K562 (cell line): ENCODE data around the gene ZNF500. TPM values are rescaled to one million over a fixed set of nuclear protein-coding genes. Genes with fewer than 3 reads are reported as not detected.

ENCODE experiments used
- ATAC-seq: fragments of 200-7000 bp; cut with Tn5 transposase; 3 replicates; pipeline ENCODE4 v1.9.1; 2020; ENCODE audit warnings: moderate library complexity
- BruUV-seq: library from RNA; stranded (reverse); fragments of 400-500 nt; replicated peaks from 2 replicates; lab custom pipeline; 2021; lab: Mats Ljungman, UMichigan
- CTCF ChIA-PET: fragments of 300-600 bp; formaldehyde crosslinking; extraction: SDS; loops from one replicate; lab custom pipeline; 2021; ENCODE audit warnings: low intra/inter-chr PET ratio; lab: Yijun Ruan, JAX
- POLR2A ChIA-PET: fragments of 300-600, 350-650 bp; sonication (Branson Sonifier 250); formaldehyde crosslinking; extraction: SDS; loops from one replicate; lab custom pipeline; 2021; ENCODE audit warnings: antibody characterized with exemption, inconsistent platforms; lab: Yijun Ruan, JAX
- DNase-seq, 4 experiments: peaks; one replicate each; pipeline versions ENCODE4 v3.0.0 to v3.0.0-alpha.2; 2011 to 2018; ENCODE audit warnings: low spot score in 3 of 4, mixed read lengths in 3 of 4; ENCODE audit errors: extremely low read depth in 1 of 4
- FAIRE-seq: peaks from 2 replicates; lab custom pipeline; 2011; peaks lifted over from hg19 to GRCh38; lab: Jason Lieb, UNC
- H2AFZ ChIP-seq: 2 replicates; pipeline ENCODE4 v1.6.0; 2011; ENCODE audit warnings: low read depth, low read length, control low read depth, inconsistent platforms
- H3K27ac ChIP-seq: fragments of 200-600 bp; 3 replicates; pipeline ENCODE4 v1.8.0; 2011; ENCODE audit warnings: low read depth, mild to moderate bottlenecking, control low read depth, inconsistent platforms, low read length, moderate library complexity, mixed read lengths; ENCODE audit errors: extremely low read depth
- H3K27me3 ChIP-seq, 2 experiments: fragments of 300-600 bp in 1 of 2; 2 replicates in 1 of 2; 3 replicates in 1 of 2; pipeline versions ENCODE4 v1.6.0 to v1.8.0; 2011; ENCODE audit warnings: inconsistent platforms in 2 of 2, low read length in 2 of 2, mild to moderate bottlenecking in 1 of 2, mixed read lengths in 1 of 2, moderate library complexity in 1 of 2; ENCODE audit not compliant: control insufficient read depth in 2 of 2, insufficient read depth in 2 of 2
- H3K36me3 ChIP-seq: fragments of 300-600 bp; 3 replicates; pipeline ENCODE4 v1.8.0; 2011; ENCODE audit warnings: mild to moderate bottlenecking, low read length, inconsistent platforms; ENCODE audit not compliant: control insufficient read depth, insufficient read depth
- H3K4me1 ChIP-seq, 2 experiments: fragments of 200-600 bp in 1 of 2; replicated peaks in 1 of 2; 2 replicates in 1 of 2; 3 replicates in 1 of 2; pipeline versions ENCODE4 v1.5.1 to v1.8.0; 2011; ENCODE audit warnings: inconsistent platforms in 2 of 2, low read length in 2 of 2, mild to moderate bottlenecking in 1 of 2, mixed read lengths in 1 of 2, moderate library complexity in 1 of 2; ENCODE audit not compliant: control insufficient read depth in 2 of 2, insufficient read depth in 2 of 2
- H3K4me2 ChIP-seq: 2 replicates; pipeline ENCODE4 v1.6.1; 2011; ENCODE audit warnings: low read length, control low read depth, inconsistent platforms, mixed read lengths; ENCODE audit not compliant: insufficient read depth
- H3K4me3 ChIP-seq: fragments of 200-600 bp; sonication (generic), shearing (Covaris generic); 2 replicates; pipeline ENCODE4 v1.5.1; 2016; ENCODE audit warnings: control low read depth, inconsistent platforms
- H3K79me2 ChIP-seq: fragments of 200-600 bp; 3 replicates; pipeline ENCODE4 v1.8.0; 2011; ENCODE audit warnings: low read length, inconsistent platforms; ENCODE audit not compliant: control insufficient read depth, insufficient read depth
- H3K9ac ChIP-seq, 2 experiments: 2 replicates each; pipeline versions ENCODE4 v1.6.0 to v1.6.1; 2011; ENCODE audit warnings: low read depth in 2 of 2, low read length in 2 of 2, control low read depth in 1 of 2, inconsistent platforms in 1 of 2, mild to moderate bottlenecking in 1 of 2, mixed read lengths in 1 of 2; ENCODE audit not compliant: insufficient read depth in 1 of 2
- H3K9me1 ChIP-seq: one replicate; pipeline ENCODE4 v1.6.0; 2011; ENCODE audit warnings: inconsistent platforms, mild to moderate bottlenecking, low read length, moderate library complexity; ENCODE audit not compliant: control insufficient read depth, insufficient read depth
- H3K9me3 ChIP-seq: replicated peaks from 2 replicates; pipeline ENCODE4 v1.5.1; 2011; ENCODE audit warnings: low read depth, low read length, inconsistent platforms; ENCODE audit not compliant: control insufficient read depth, insufficient read depth
- H4K20me1 ChIP-seq: replicated peaks from 2 replicates; pipeline ENCODE4 v1.6.1; 2011; ENCODE audit warnings: low read length, inconsistent platforms, mixed read lengths; ENCODE audit not compliant: control insufficient read depth, insufficient read depth
- E2F3 ChIP-seq: fragments of 250-450 bp; sonication (Bioruptor Pico); IDR thresholded peaks from 2 replicates; pipeline ENCODE4 v1.4.0; 2020; ENCODE audit warnings: mild to moderate bottlenecking
- E4F1 ChIP-seq: fragments of 250-450 bp; sonication (Bioruptor Pico); IDR thresholded peaks from 2 replicates; pipeline ENCODE4 v1.5.0; 2021; ENCODE audit warnings: mild to moderate bottlenecking, borderline replicate concordance
- HMGN3 ChIP-seq: IDR thresholded peaks from 2 replicates; pipeline ENCODE4 v1.6.1; 2011; ENCODE audit warnings: borderline replicate concordance, low read depth, mild to moderate bottlenecking, mixed read lengths, low read length; ENCODE audit not compliant: insufficient read length; ENCODE audit errors: extremely low read depth
- ILF3 ChIP-seq: fragments of 450-650 bp; IDR thresholded peaks from 2 replicates; pipeline ENCODE4 v1.6.1; 2018; ENCODE audit warnings: antibody characterized with exemption, mild to moderate bottlenecking, moderate library complexity, borderline replicate concordance
- LCOR ChIP-seq: sonication (generic); formaldehyde crosslinking; IDR thresholded peaks from 2 replicates; pipeline ENCODE4 v1.8.0; 2022; ENCODE audit warnings: mild to moderate bottlenecking, missing genetic modification reagents
- MCM3 ChIP-seq: fragments of 450-650 bp; IDR thresholded peaks from 2 replicates; pipeline ENCODE4 v1.6.1; 2016
- MXI1 ChIP-seq: IDR thresholded peaks from 2 replicates; pipeline ENCODE4 v1.6.1; 2011; ENCODE audit warnings: low read depth, mild to moderate bottlenecking, improper control_type of control experiment, low read length
- NELFE ChIP-seq: IDR thresholded peaks from 2 replicates; pipeline ENCODE4 v1.6.1; 2011; ENCODE audit warnings: mild to moderate bottlenecking; ENCODE audit not compliant: insufficient read depth, insufficient read length
- NFXL1 ChIP-seq: fragments of 450-650 bp; formaldehyde crosslinking; IDR thresholded peaks from 2 replicates; pipeline ENCODE4 v1.4.0; 2021; ENCODE audit warnings: mild to moderate bottlenecking
- NFYB ChIP-seq: IDR thresholded peaks from 2 replicates; pipeline ENCODE4 v1.6.1; 2011; ENCODE audit warnings: mild to moderate bottlenecking, moderate library complexity; ENCODE audit not compliant: insufficient read length; ENCODE audit errors: extremely low read depth
- NR3C1 ChIP-seq: sonication (generic); formaldehyde crosslinking; IDR thresholded peaks from 2 replicates; pipeline ENCODE4 v1.8.1; 2022; ENCODE audit warnings: missing genetic modification reagents
- RBBP5 ChIP-seq: fragments of 200-600 bp; sonication (generic); IDR thresholded peaks from 2 replicates; pipeline ENCODE4 v1.6.1; 2012; ENCODE audit warnings: borderline replicate concordance, mild to moderate bottlenecking, low read length, control low read depth, inconsistent platforms; ENCODE audit not compliant: insufficient read depth, poor library complexity, severe bottlenecking
- WHSC1 ChIP-seq: IDR thresholded peaks from one replicate; pipeline ENCODE4 v1.6.1; 2012; ENCODE audit warnings: low read length, control low read depth, inconsistent platforms
- ZNF695 ChIP-seq: fragments of 450-650 bp; formaldehyde crosslinking; IDR thresholded peaks from 2 replicates; pipeline ENCODE4 v1.4.0; 2020; ENCODE audit warnings: mild to moderate bottlenecking, moderate library complexity
- WGBS: fragments of 100-300 bp; shearing (Covaris generic); methylation state at CpG from one replicate; pipeline ENCODE4 v1.1.6; 2016; ENCODE audit warnings: low coverage, mixed read lengths; ENCODE audit not compliant: insufficient coverage; ENCODE audit errors: missing lambda C conversion rate; 5-methylcytosine and 5-hydroxymethylcytosine counted together
- in situ Hi-C: fragments of 300-500 bp; cut with MboI; formaldehyde crosslinking; loops from 4 replicates; pipeline ENCODE4 v1.15.0; 2018; ENCODE audit warnings: inconsistent platforms, mixed read lengths
- intact Hi-C: fragments of 100-400 bp; cut with micrococcal nuclease; formaldehyde crosslinking; loops from 2 replicates; pipeline ENCODE4 v1.14.2; 2022
- polyA plus RNA-seq, 8 experiments: library from polyadenylated mRNA; depleted of rRNA in 4 of 8; stranded (reverse) in 5 of 8; unstranded in 3 of 8; fragments of >200 nt; fragmentation: Nextera tagmentation in 2 of 8; fragmentation: Illumina TruSeq in 1 of 8; extraction: Ambion mirVana in 2 of 8; extraction: Trizol in 1 of 8; gene quantifications; 2 replicates each; pipeline versions ENCODE4 v1.2.1 to v1.2.3, GENCODE V29; 2011 to 2014; ENCODE audit warnings: inconsistent platforms in 1 of 8, missing spikeins in 1 of 8
- total RNA-seq, 7 experiments: library from RNA; depleted of rRNA in 6 of 7; stranded (reverse); fragments of >200 nt in 6 of 7; fragmentation: Illumina TruSeq in 2 of 7; extraction: Trizol in 2 of 7; gene quantifications; 2 replicates each; pipeline versions ENCODE4 v1.2.1 to v1.2.3, GENCODE V29; 2011 to 2021; ENCODE audit warnings: low replicate concordance in 1 of 7
- TF ChIP-seq, protein P1 (sequence below): sonication (generic); formaldehyde crosslinking; IDR thresholded peaks from 2 replicates; pipeline ENCODE4 v1.8.0; 2022; ENCODE audit warnings: mild to moderate bottlenecking, missing genetic modification reagents

Gene ZNF500
- total and polyA plus RNA-seq, 9 of the 15 experiments (the other 6 are each of a cell fraction or from before 2014, with no cell fraction given) = 0.80 to 20.8 (median 5.3) TPM

DNA sequence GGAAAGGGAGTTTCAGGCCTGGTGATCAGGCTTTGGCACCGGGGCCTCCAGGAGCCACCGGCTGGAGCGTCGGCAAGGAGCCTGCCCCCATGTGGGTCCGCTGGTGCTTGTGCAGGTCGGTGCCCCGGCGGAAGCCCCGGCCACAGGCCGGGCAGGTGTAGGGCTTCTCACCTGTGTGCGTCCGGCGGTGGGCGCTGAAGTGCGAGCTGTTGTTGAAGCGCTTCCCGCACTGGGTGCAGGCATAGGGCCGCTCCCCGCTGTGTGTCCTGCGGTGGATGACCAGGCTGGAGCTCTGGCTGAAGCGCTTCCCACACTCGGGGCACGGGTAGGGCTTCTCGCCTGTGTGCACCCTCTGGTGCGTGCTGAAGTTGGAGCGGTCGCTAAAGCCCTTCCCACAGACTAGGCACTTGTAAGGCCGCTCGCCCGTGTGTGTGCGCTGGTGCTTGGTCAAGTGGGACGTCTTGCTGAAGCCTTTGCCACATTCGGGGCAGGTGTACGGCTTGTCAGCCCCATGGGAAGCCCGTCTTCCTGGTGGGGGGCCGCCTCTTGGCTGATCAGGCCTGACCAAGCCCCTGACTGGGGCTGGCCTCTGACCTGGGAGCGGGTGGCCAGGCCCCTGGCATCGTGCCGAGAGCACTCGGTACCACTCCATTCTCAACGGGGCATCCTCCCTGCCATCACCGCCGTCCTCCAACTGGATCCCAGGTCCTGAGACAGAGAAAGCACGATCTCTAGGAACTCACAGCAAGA, 14.4 kb downstream of the ZNF500 start (continued):
- TF ChIP-seq, protein P1, sequence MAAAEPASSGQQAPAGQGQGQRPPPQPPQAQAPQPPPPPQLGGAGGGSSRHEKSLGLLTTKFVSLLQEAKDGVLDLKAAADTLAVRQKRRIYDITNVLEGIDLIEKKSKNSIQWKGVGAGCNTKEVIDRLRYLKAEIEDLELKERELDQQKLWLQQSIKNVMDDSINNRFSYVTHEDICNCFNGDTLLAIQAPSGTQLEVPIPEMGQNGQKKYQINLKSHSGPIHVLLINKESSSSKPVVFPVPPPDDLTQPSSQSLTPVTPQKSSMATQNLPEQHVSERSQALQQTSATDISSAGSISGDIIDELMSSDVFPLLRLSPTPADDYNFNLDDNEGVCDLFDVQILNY (CRISPR knock-in tag) = no peak
- TF ChIP-seq NELFE (no peak), LCOR (CRISPR knock-in tag) (no peak), HMGN3 (no peak), NR3C1 (CRISPR knock-in tag) (no peak)

GRCh38 chr16:4750896-4751295, 16.1 kb downstream of the ZNF500 start:
- ATAC-seq (no peak), DNase-seq (no peak), FAIRE-seq (no peak)
- POLR2A ChIA-PET = interaction anchor here (0.6 kb wide), 2 partner anchors 9 to 52 kb away, joined by 3 read pairs; no protein-coding TSS in a partner anchor
- H3K27me3 ChIP-seq = no peaks in the 10 kb centered on the region
- H2AFZ ChIP-seq = no peak overlapping the region
- peaks cover 10% of the 10 kb centered on the region for H3K9me3 ChIP-seq
- 87% methylated on average over 8 of the region's 8 CpGs for WGBS
- TF ChIP-seq RBBP5 (no peak), MXI1 (no peak), NFXL1 (no peak), ILF3 (no peak), WHSC1 (no peak), ZNF695 (CRISPR knock-in tag) (no peak), NFYB (no peak), MCM3 (no peak), E2F3 (CRISPR knock-in tag) (no peak), E4F1 (CRISPR knock-in tag) (no peak)
- in situ Hi-C loops = no loop called here
- H3K27ac ChIP-seq = no peak overlapping the region
- CTCF ChIA-PET = no interaction called here
- H3K9me1 ChIP-seq = no peaks in the 10 kb centered on the region
- no peak overlapping the region for H3K9ac ChIP-seq
- no peaks in the 10 kb centered on the region; the same call in 2 of the 3 replicates for H3K79me2 ChIP-seq
- H3K4me3 ChIP-seq = no peak overlapping the region
- H4K20me1 ChIP-seq = no peaks in the 10 kb centered on the region
- H3K4me2 ChIP-seq = no peak overlapping the region
- intact Hi-C loops = no loop called here
- H3K36me3 ChIP-seq = peaks cover 49% of the 10 kb centered on the region
- no TSS peak for BruUV-seq
- H3K4me1 ChIP-seq = peaks cover 0 to 20% of the 10 kb centered on the region in 2 experiments; a peak in 1 of 5 replicates
